ENCODE results near the gene HAO2. TPM values are rescaled to one million over a fixed set of nuclear protein-coding genes. Genes with fewer than 3 reads are reported as not detected.

HAO2 gene
- total RNA-seq, 1 donor from 2014 or later: not detected

- TF ChIP-seq EZH2 (IDR thresholded peaks at IDR 0.05; ENCODE audit: insufficient read depth, low read length): no peak
- TF ChIP-seq CTCF (IDR thresholded peaks at IDR 0.05; ENCODE audit: insufficient read depth, low read depth, low read length): no peak
- Histone ChIP-seq H4K20me1 (ENCODE audit: insufficient read depth, low read length) (no peaks in the 10 kb centered on the region), H3K36me3 (ENCODE audit: insufficient read depth, low read length) (no peaks in the 10 kb centered on the region), H3K27ac (ENCODE audit: low read depth, low read length) (no peak overlapping the region), H3K9me3 (ENCODE audit: insufficient read depth, low read depth, low read length) (no peaks in the 10 kb centered on the region), H2AFZ (ENCODE audit: low read depth, low read length) (no peak overlapping the region), H3K4me1 (ENCODE audit: insufficient read depth, low read length) (no peaks in the 10 kb centered on the region), H3K4me2 (ENCODE audit: low read length) (no peak overlapping the region), H3K4me3 (ENCODE audit: insufficient read depth, low read depth, low read length) (no peak overlapping the region), H3K9ac (ENCODE audit: low read length) (no peak overlapping the region), H3K79me2 (ENCODE audit: insufficient read depth, low read length) (no peaks in the 10 kb centered on the region), H3K27me3 (ENCODE audit: insufficient read depth, low read length) (peaks cover 3% of the 10 kb centered on the region)
- Mint-ChIP-seq H3K36me3 (ENCODE audit: low read depth, unreplicated experiment) (no peaks in the 10 kb centered on the region), H3K4me3 (ENCODE audit: unreplicated experiment) (no peak overlapping the region), H3K27ac (ENCODE audit: unreplicated experiment) (no peak overlapping the region), H3K9me3 (ENCODE audit: unreplicated experiment) (peaks cover 3% of the 10 kb centered on the region), H3K4me1 (ENCODE audit: low read depth, unreplicated experiment) (peaks cover 7% of the 10 kb centered on the region), H3K27me3 (ENCODE audit: low read depth, unreplicated experiment) (no peaks in the 10 kb centered on the region)
- no peak for FAIRE-seq
- DNase-seq (ENCODE audit: low read depth): no peak
Measured at GRCh38 chr1:119359730-119360129, 8.9 kb upstream of the HAO2 start.

- H3K4me1 Mint-ChIP-seq (ENCODE audit: low read depth, unreplicated experiment): peaks cover 10% of the 10 kb centered on the region
- no peaks in the 10 kb centered on the region for H3K9me3 ChIP-seq (ENCODE audit: insufficient read depth, low read depth, low read length)
- no peak for FAIRE-seq
Measured at GRCh38 chr1:119361205-119361604, 7.4 kb upstream of the HAO2 start.

More at GRCh38 chr1:119361205-119361604, 7.4 kb upstream of the HAO2 start:
- no peaks in the 10 kb centered on the region for H3K4me1 ChIP-seq (ENCODE audit: insufficient read depth, low read length)
- Mint-ChIP-seq H3K36me3 (ENCODE audit: low read depth, unreplicated experiment) (no peaks in the 10 kb centered on the region), H3K4me3 (ENCODE audit: unreplicated experiment) (no peak overlapping the region), H3K9me3 (ENCODE audit: unreplicated experiment) (peaks cover under 1% of the 10 kb centered on the region), H3K27me3 (ENCODE audit: low read depth, unreplicated experiment) (no peaks in the 10 kb centered on the region), H3K27ac (ENCODE audit: unreplicated experiment) (no peak overlapping the region)
- H4K20me1 ChIP-seq (ENCODE audit: insufficient read depth, low read length): no peaks in the 10 kb centered on the region
- H3K27ac ChIP-seq (ENCODE audit: low read depth, low read length): no peak overlapping the region
- H3K9ac ChIP-seq (ENCODE audit: low read length): no peak overlapping the region
- TF ChIP-seq CTCF (IDR thresholded peaks at IDR 0.05; ENCODE audit: insufficient read depth, low read depth, low read length): no peak
- no peak for TF ChIP-seq EZH2 (IDR thresholded peaks at IDR 0.05; ENCODE audit: insufficient read depth, low read length)
- H3K79me2 ChIP-seq (ENCODE audit: insufficient read depth, low read length): no peaks in the 10 kb centered on the region
- no peak overlapping the region for H3K4me2 ChIP-seq (ENCODE audit: low read length)
- H3K27me3 ChIP-seq (ENCODE audit: insufficient read depth, low read length): peaks cover 3% of the 10 kb centered on the region
- DNase-seq (ENCODE audit: low read depth): no peak
- no peak overlapping the region for H3K4me3 ChIP-seq (ENCODE audit: insufficient read depth, low read depth, low read length)
- H2AFZ ChIP-seq (ENCODE audit: low read depth, low read length): no peak overlapping the region
- H3K36me3 ChIP-seq (ENCODE audit: insufficient read depth, low read length): no peaks in the 10 kb centered on the region
